ENCODE results near the gene ANLN.

GRCh38 chr7:36462551-36463137 is 73.0 kb downstream of the ANLN start:
- TF ChIP-seq POLR2A (IDR thresholded peaks at IDR 0.05; ENCODE audit: extremely low read depth, insufficient read length) (no peak), CTCF (IDR thresholded peaks at IDR 0.05; ENCODE audit: low read depth, low read length) (no peak), MYC (IDR thresholded peaks at IDR 0.05; ENCODE audit: low read depth, low read length) (no peak)

All from NB4 (cell line).